MCF 10A (cell line): ENCODE measurements around the gene PRKCQ. TPM values are rescaled to one million over a fixed set of nuclear protein-coding genes. Genes with fewer than 3 reads are reported as not detected.

ENCODE experiments used
- BruUV-seq: library from RNA; stranded (reverse); fragments of 400-500 nt; replicated peaks from 2 replicates; lab custom pipeline; 2021; lab: Mats Ljungman, UMichigan
- CTCF ChIA-PET: fragments of 300-600 bp; sonication (Branson Sonifier 250); formaldehyde crosslinking; extraction: SDS; loops from one replicate; lab custom pipeline; 2021; ENCODE audit warnings: antibody characterized with exemption, inconsistent platforms; lab: Yijun Ruan, JAX
- POLR2A ChIA-PET: fragments of 300-600, 350-650 bp; sonication (Branson Sonifier 250); formaldehyde crosslinking; extraction: SDS; loops from one replicate; lab custom pipeline; 2020; ENCODE audit warnings: antibody characterized with exemption, inconsistent platforms; lab: Yijun Ruan, JAX
- DNase-seq: peaks from one replicate; pipeline ENCODE4 v3.0.0-alpha.2; 2018; ENCODE audit not compliant: unreplicated experiment
- H3K27ac Mint-ChIP-seq: one replicate; pipeline ENCODE4 v1.8.0; 2022; ENCODE audit warnings: mild to moderate bottlenecking, low read depth, mixed read lengths; ENCODE audit not compliant: unreplicated experiment
- H3K27me3 Mint-ChIP-seq: one replicate; pipeline ENCODE4 v1.8.0; 2022; ENCODE audit warnings: mixed read lengths; ENCODE audit not compliant: insufficient read depth, unreplicated experiment
- H3K36me3 Mint-ChIP-seq: one replicate; pipeline ENCODE4 v1.8.0; 2022; ENCODE audit warnings: mild to moderate bottlenecking, moderate library complexity, mixed read lengths; ENCODE audit not compliant: insufficient read depth, unreplicated experiment
- H3K4me1 Mint-ChIP-seq: one replicate; pipeline ENCODE4 v1.8.0; 2022; ENCODE audit warnings: mixed read lengths; ENCODE audit not compliant: insufficient read depth, unreplicated experiment
- H3K4me3 Mint-ChIP-seq: one replicate; pipeline ENCODE4 v1.8.0; 2022; ENCODE audit warnings: mild to moderate bottlenecking, moderate library complexity, mixed read lengths; ENCODE audit not compliant: unreplicated experiment
- H3K9me3 Mint-ChIP-seq: one replicate; pipeline ENCODE4 v1.8.0; 2022; ENCODE audit warnings: mixed read lengths; ENCODE audit not compliant: unreplicated experiment
- intact Hi-C: fragments of 100-400 bp; cut with micrococcal nuclease; formaldehyde crosslinking; loops from 2 replicates; pipeline ENCODE4 v1.14.1; 2022
- total RNA-seq: library from RNA; stranded (reverse); gene quantifications from 2 replicates; pipeline ENCODE4 v1.2.3, GENCODE V29; 2022
- TF ChIP-seq, protein P1 (sequence below): fragments of 200-600 bp; IDR thresholded peaks from one replicate; pipeline ENCODE4 v1.8.0; 2022; ENCODE audit warnings: antibody characterized with exemption, mild to moderate bottlenecking; ENCODE audit not compliant: unreplicated experiment

PRKCQ gene
- total RNA-seq, 1 experiment from 2014 or later = 0.44 TPM

GRCh38 chr10:6602026-6602699, 22.1 kb upstream of the PRKCQ start:
- CTCF ChIA-PET = interaction anchor here (0.6 kb wide), 1 partner anchor 174 kb away, joined by 3 read pairs; no protein-coding TSS in a partner anchor
- intact Hi-C loops = no loop called here

DNA sequence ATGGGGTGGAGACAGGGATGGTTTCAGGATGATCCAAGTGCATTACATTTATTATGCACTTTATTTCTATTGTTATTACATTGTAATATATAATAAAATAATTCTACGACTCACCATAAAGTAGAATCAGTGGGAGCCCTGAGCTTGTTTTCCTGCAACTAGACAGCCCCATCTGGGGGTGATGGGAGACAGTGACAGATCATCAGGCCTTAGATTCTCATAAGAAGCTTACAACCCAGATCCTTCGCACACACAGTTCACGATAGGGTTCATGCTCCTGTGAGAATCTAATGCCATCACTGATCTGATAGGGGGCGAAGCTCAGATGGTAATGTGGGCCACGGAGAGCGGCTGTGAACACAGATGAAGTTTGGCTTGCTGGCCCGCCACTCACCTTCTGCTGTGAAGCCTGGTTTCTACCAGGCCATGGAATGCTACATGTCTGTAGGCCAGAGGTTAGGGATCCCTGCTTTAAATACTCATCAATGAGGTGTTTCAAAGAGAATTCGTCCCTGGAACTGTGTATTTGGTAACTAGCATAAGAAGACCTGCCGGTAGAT, 21.2 kb upstream of the PRKCQ start:
- H3K27me3 Mint-ChIP-seq = peaks cover 25% of the 10 kb centered on the region

More at GRCh38 chr10:6602026-6602699, 22.1 kb upstream of the PRKCQ start:
- Mint-ChIP-seq H3K9me3 (no peaks in the 10 kb centered on the region), H3K27ac (no peak overlapping the region), H3K4me1 (no peaks in the 10 kb centered on the region), H3K4me3 (no peak overlapping the region), H3K36me3 (peaks cover 5% of the 10 kb centered on the region), H3K27me3 (peaks cover 27% of the 10 kb centered on the region)
- POLR2A ChIA-PET = interaction anchor here (1.6 kb wide), 1 partner anchor 9 kb away, joined by 4 read pairs; no protein-coding TSS in a partner anchor
- TF ChIP-seq, protein P1, sequence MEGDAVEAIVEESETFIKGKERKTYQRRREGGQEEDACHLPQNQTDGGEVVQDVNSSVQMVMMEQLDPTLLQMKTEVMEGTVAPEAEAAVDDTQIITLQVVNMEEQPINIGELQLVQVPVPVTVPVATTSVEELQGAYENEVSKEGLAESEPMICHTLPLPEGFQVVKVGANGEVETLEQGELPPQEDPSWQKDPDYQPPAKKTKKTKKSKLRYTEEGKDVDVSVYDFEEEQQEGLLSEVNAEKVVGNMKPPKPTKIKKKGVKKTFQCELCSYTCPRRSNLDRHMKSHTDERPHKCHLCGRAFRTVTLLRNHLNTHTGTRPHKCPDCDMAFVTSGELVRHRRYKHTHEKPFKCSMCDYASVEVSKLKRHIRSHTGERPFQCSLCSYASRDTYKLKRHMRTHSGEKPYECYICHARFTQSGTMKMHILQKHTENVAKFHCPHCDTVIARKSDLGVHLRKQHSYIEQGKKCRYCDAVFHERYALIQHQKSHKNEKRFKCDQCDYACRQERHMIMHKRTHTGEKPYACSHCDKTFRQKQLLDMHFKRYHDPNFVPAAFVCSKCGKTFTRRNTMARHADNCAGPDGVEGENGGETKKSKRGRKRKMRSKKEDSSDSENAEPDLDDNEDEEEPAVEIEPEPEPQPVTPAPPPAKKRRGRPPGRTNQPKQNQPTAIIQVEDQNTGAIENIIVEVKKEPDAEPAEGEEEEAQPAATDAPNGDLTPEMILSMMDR = no peak
- no peak for DNase-seq
- no TSS peak for BruUV-seq

GRCh38 chr10:6600224-6600987, 20.3 kb upstream of the PRKCQ start:
- H3K4me1 Mint-ChIP-seq = no peaks in the 10 kb centered on the region
- peaks cover 16% of the 10 kb centered on the region for H3K27me3 Mint-ChIP-seq
- no TSS peak for BruUV-seq
- TF ChIP-seq, protein P1 = no peak
- ChIA-PET POLR2A (no interaction called here), CTCF (no interaction called here)
- no peak for DNase-seq
- no peak overlapping the region for H3K4me3 Mint-ChIP-seq
- peaks cover 5% of the 10 kb centered on the region for H3K36me3 Mint-ChIP-seq
- no peaks in the 10 kb centered on the region for H3K9me3 Mint-ChIP-seq
- no peak overlapping the region for H3K27ac Mint-ChIP-seq
- intact Hi-C loops = no loop called here

More for the DNA sequence above, 21.2 kb upstream of the PRKCQ start:
- intact Hi-C loops = no loop called here
- Mint-ChIP-seq H3K4me1 (no peaks in the 10 kb centered on the region), H3K27ac (no peak overlapping the region), H3K36me3 (peaks cover 5% of the 10 kb centered on the region), H3K4me3 (no peak overlapping the region), H3K9me3 (no peaks in the 10 kb centered on the region)
- DNase-seq = no peak
- CTCF ChIA-PET = no interaction called here
- POLR2A ChIA-PET = no interaction called here
- TF ChIP-seq, protein P1 = no peak
- no TSS peak for BruUV-seq

DNA sequence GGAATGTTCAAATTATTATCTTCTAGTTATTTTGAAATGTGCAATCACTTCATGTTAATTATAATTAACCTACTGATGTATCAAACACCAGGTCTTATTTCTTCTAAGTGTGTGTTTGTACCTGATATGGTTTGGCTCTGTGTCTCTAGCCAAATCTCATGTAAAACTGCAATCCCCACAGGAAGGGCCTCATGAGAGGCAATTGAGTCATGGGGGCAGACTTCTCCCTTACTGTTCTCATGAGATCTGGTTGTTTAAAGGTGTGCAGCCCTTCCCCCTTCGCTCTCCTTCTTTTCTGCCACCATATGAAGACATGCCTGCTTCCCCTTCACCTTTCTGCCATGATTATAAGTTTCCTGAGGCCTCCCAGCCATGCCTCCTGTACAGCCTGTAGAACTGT, 18.6 kb upstream of the PRKCQ start:
- no peaks in the 10 kb centered on the region for H3K4me1 Mint-ChIP-seq
- no TSS peak for BruUV-seq
- H3K27me3 Mint-ChIP-seq = no peaks in the 10 kb centered on the region
- H3K27ac Mint-ChIP-seq = no peak overlapping the region
- intact Hi-C loops = no loop called here
- TF ChIP-seq, protein P1 = no peak
- ChIA-PET CTCF (interaction anchor here (0.6 kb wide), 1 partner anchor 189 kb away, joined by 3 read pairs; no protein-coding TSS in a partner anchor), POLR2A (no interaction called here)
- DNase-seq = no peak
- no peaks in the 10 kb centered on the region for H3K9me3 Mint-ChIP-seq
- H3K4me3 Mint-ChIP-seq = no peak overlapping the region
- H3K36me3 Mint-ChIP-seq = peaks cover 5% of the 10 kb centered on the region
